ENCODE results near the gene NME4. TPM values are rescaled to one million over a fixed set of nuclear protein-coding genes. Genes with fewer than 3 reads are reported as not detected.
"Not testable (repeated sequence)": the region's sequence is repeated elsewhere in the genome, so short reads cannot be mapped to it uniquely, and the experiment has no call there.

Gene NME4
- polyA plus RNA-seq, 2 donors, result 40.3 to 41.9 TPM

DNA sequence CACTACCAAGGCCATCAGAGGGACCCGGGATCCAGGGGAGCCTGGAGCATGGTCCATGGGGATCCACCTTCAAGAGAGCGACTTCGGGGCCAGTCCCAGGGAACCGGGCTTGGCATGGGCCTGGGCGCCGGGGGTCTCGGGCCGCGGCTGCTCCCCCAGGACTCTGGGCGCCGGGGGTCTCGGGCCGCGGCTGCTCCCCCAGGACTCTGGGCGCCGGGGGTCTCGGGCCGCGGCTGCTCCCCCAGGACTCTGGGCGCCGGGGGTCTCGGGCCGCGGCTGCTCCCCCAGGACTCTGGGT lies 34.3 kb upstream of the NME4 start:
- 66 to 84% methylated on average over 14 to 24 of the region's 24 CpGs for WGBS, 2 donors
- peaks cover 0 to 12% of the 10 kb centered on the region in 2 donors for H3K36me3 ChIP-seq (ENCODE audit: control insufficient read depth in 2 of 2, insufficient read depth in 2 of 2, low read length in 1 of 2)
- H3K9me3 ChIP-seq (ENCODE audit: control insufficient read depth in 2 of 2, insufficient read depth in 1 of 2, low read depth in 1 of 2, low read length in 1 of 2); H3K27ac ChIP-seq (ENCODE audit: low read depth in 2 of 2, low read length in 1 of 2); H3K4me1 ChIP-seq (ENCODE audit: control insufficient read depth in 2 of 2, insufficient read depth in 2 of 2, low read length in 1 of 2); H3K4me3 ChIP-seq (ENCODE audit: low read depth in 1 of 2, low read length in 2 of 2); H3K27me3 ChIP-seq (ENCODE audit: control insufficient read depth in 1 of 2, insufficient read depth in 2 of 2, low read length in 2 of 2): not testable (repeated sequence)

DNA sequence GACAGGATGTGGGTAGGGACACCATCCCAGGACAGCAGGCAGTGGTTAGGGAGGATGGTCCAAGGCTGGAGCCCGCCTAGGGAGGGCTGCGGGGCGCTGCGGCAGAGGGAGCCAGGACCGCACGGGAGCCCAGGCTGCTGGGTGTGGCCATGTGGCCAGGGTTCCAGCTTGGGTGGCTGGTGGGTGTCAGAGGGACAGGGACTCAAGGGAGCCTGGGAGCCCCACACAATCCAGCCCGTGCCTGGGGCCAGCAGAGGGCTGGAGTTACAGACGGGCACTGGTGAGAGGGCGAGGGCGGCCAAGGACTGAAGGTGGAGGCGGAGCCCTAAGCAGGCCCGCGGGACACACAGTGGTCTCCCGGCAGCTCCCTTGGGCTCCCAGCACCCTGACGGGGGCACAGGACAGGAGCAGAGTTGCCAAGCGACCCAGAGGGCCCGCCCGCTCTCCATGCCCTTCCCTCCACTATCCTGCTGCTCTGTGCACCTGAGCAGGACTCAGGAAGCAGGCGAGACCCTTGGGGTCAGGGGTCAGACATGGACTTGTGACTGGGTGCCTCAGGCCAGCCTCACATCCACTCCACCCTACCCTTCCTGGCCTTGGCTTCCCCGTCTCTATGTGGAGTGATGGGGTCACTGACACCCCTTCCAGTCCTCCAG lies 33.8 kb upstream of the NME4 start:
- no peaks in the 10 kb centered on the region for H3K9me3 ChIP-seq (ENCODE audit: control insufficient read depth in 2 of 2, insufficient read depth in 1 of 2, low read depth in 1 of 2, low read length in 1 of 2)
- 43 to 52% methylated on average over 18 to 20 of the region's 20 CpGs for WGBS, 2 donors
- peaks cover 0 to 18% of the 10 kb centered on the region in 2 donors for H3K36me3 ChIP-seq (ENCODE audit: control insufficient read depth in 2 of 2, insufficient read depth in 2 of 2, low read length in 1 of 2)
- no peak overlapping the region for H3K4me3 ChIP-seq (ENCODE audit: low read depth in 1 of 2, low read length in 2 of 2)
- no peak overlapping the region for H3K27ac ChIP-seq (ENCODE audit: low read depth in 2 of 2, low read length in 1 of 2)
- peaks cover 0 to 4% of the 10 kb centered on the region in 2 donors for H3K4me1 ChIP-seq (ENCODE audit: control insufficient read depth in 2 of 2, insufficient read depth in 2 of 2, low read length in 1 of 2)
- H3K27me3 ChIP-seq (ENCODE audit: control insufficient read depth in 1 of 2, insufficient read depth in 2 of 2, low read length in 2 of 2), result no peaks in the 10 kb centered on the region

DNA sequence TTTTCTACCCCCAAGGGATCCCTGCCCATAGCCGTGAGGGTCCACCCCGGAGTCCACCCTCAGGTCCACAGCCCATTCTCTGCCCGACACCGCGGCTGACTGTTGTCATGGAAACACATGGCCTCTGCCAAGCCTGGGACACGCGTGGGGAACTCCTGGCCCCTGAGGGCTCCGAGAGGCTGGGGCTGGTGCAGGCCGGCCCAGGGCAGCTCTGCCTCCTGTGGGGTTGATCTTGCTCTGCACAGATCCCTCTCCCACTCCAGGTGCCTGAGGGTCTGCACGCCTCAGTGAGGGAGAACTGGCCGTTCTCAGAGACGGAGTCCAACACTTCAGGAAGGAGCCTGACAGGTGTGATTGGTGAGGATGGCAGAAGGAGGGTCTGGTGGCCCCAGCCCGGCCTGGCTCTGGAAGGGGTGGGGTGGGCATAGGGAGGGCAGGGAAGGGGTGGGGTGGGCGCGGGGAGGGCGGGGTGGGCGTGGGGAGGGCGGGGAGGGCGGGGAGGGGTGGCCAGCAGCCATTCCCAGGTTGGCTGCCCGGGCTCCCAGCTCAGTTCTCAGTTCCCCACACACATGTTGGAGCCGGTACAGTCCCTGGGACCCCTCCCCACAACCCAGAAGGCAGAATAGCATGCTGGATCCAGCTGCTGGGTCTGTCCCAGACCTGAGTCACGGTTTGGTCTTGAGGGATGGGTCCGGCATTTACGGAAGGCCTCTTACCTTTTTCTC lies 33.1 kb upstream of the NME4 start:
- Histone ChIP-seq H3K9me3 (ENCODE audit: control insufficient read depth in 2 of 2, insufficient read depth in 1 of 2, low read depth in 1 of 2, low read length in 1 of 2) (no peaks in the 10 kb centered on the region), H3K4me3 (ENCODE audit: low read depth in 1 of 2, low read length in 2 of 2) (no peak overlapping the region), H3K27me3 (ENCODE audit: control insufficient read depth in 1 of 2, insufficient read depth in 2 of 2, low read length in 2 of 2) (no peaks in the 10 kb centered on the region), H3K4me1 (ENCODE audit: control insufficient read depth in 2 of 2, insufficient read depth in 2 of 2, low read length in 1 of 2) (peaks cover 0 to 4% of the 10 kb centered on the region in 2 donors), H3K27ac (ENCODE audit: low read depth in 2 of 2, low read length in 1 of 2) (no peak overlapping the region), H3K36me3 (ENCODE audit: control insufficient read depth in 2 of 2, insufficient read depth in 2 of 2, low read length in 1 of 2) (peaks cover 3 to 25% of the 10 kb centered on the region in 2 donors)
- 25 to 28% methylated on average over 18 to 19 of the region's 24 CpGs for WGBS, 2 donors

DNA sequence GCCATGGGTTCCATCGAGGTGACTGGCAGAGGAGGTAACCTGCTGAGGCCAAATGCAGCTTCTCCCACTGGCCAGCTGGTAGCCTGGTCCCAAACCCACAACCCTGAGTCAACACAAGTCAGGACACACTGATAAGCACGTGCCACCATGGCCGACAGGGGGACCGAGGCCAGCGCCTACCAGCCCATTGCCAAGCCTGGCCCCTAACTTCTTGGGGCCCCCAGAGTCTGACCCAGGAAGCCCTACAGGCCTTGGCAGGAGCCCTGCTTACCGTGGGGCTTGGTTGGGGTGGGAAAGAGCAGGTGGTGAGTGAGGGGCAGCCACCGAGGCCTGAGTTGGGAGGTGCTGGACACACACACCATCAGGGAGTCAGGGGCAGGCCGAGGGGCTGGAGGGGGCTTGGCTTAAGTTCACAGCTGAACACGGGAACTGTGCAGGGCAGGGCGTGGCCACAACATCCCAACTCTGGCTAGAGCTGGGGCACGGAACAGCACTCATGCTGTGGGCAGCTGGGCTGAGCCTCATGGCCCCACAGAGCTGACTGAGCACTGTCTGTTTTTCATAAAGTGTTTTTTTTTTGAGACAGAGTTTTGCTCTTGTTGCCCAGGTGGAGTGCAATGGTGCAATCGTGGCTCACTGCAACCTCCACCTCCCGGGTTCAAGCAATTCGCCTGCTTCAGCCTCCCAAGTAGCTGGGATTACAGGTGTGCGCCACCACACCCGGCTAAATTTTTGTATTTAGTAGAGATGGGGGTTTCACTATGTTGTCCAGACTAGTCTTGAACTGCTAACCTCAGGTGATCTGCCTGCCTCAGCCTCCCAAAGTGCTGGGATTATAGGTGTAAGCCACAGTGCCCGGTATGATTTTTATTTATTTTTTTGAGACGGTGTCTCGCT lies 32.2 kb upstream of the NME4 start:
- Histone ChIP-seq H3K4me1 (ENCODE audit: control insufficient read depth in 2 of 2, insufficient read depth in 2 of 2, low read length in 1 of 2) (peaks cover 0 to 4% of the 10 kb centered on the region in 2 donors), H3K4me3 (ENCODE audit: low read depth in 1 of 2, low read length in 2 of 2) (no peak overlapping the region), H3K27ac (ENCODE audit: low read depth in 2 of 2, low read length in 1 of 2) (no peak overlapping the region), H3K9me3 (ENCODE audit: control insufficient read depth in 2 of 2, insufficient read depth in 1 of 2, low read depth in 1 of 2, low read length in 1 of 2) (no peaks in the 10 kb centered on the region), H3K36me3 (ENCODE audit: control insufficient read depth in 2 of 2, insufficient read depth in 2 of 2, low read length in 1 of 2) (peaks cover 3 to 28% of the 10 kb centered on the region in 2 donors), H3K27me3 (ENCODE audit: control insufficient read depth in 1 of 2, insufficient read depth in 2 of 2, low read length in 2 of 2) (no peaks in the 10 kb centered on the region)
- 54 to 60% methylated on average over 19 of the region's 19 CpGs for WGBS, 2 donors

DNA sequence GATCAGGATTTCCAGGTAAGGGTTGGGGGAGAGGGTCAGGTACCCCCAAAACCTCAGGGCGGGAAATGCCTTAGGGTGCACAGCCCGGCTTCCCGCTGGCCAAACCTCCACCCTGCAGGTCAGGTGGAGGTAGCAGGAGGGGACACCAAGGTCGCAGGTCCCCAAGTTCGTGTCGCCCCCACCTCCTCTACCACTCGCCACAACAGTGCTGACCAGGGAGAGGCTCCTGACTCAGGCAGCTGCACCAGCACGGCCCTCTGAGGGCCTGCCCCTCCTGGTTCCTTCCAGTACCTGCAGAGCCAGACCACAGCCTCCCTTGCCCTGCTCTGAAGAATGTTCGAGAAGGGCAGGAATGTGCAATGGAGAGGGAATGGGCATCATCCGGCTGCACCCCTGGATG lies 30.5 kb upstream of the NME4 start:
- H3K4me1 ChIP-seq (ENCODE audit: control insufficient read depth in 2 of 2, insufficient read depth in 2 of 2, low read length in 1 of 2), result peaks cover 0 to 7% of the 10 kb centered on the region in 2 donors
- no peaks in the 10 kb centered on the region for H3K9me3 ChIP-seq (ENCODE audit: control insufficient read depth in 2 of 2, insufficient read depth in 1 of 2, low read depth in 1 of 2, low read length in 1 of 2)
- WGBS, 2 donors, result 87 to 93% methylated on average over 10 of the region's 10 CpGs
- H3K36me3 ChIP-seq (ENCODE audit: control insufficient read depth in 2 of 2, insufficient read depth in 2 of 2, low read length in 1 of 2), result peaks cover 3 to 28% of the 10 kb centered on the region in 2 donors
- H3K27me3 ChIP-seq (ENCODE audit: control insufficient read depth in 1 of 2, insufficient read depth in 2 of 2, low read length in 2 of 2), result no peaks in the 10 kb centered on the region
- H3K27ac ChIP-seq (ENCODE audit: low read depth in 2 of 2, low read length in 1 of 2), result no peak overlapping the region
- H3K4me3 ChIP-seq (ENCODE audit: low read depth in 1 of 2, low read length in 2 of 2), result no peak overlapping the region

DNA sequence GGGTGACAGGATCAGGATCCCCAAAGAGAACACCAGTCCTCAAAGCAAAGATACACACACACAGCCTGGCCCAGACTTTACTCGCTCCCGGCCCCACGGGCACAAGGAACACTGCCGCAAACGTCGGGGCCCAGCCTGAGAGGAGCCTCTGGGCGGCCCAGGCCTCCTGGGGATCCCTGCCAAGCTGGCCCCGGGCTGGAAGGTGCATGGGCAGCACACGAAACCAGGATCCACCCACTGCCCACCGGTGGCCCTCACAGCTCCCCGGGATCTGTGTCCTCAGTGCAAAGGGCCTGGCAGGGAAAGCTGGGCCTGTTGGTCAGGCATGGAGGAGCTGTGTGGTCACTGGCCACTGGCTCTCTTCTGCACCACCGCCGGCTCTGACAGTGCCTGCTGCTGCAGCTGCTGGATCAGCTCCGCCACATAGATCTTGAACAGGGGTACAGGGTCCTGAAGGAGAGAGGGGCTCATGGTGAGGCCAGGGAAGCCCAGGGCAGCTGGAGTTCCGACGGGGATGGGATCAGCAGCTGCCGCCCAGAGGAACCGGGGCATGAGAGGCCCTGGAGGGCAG lies 29.6 kb upstream of the NME4 start:
- Histone ChIP-seq H3K27ac (ENCODE audit: low read depth in 2 of 2, low read length in 1 of 2) (no peak overlapping the region), H3K27me3 (ENCODE audit: control insufficient read depth in 1 of 2, insufficient read depth in 2 of 2, low read length in 2 of 2) (no peaks in the 10 kb centered on the region), H3K4me1 (ENCODE audit: control insufficient read depth in 2 of 2, insufficient read depth in 2 of 2, low read length in 1 of 2) (peaks cover 0 to 3% of the 10 kb centered on the region in 2 donors), H3K4me3 (ENCODE audit: low read depth in 1 of 2, low read length in 2 of 2) (no peak overlapping the region), H3K9me3 (ENCODE audit: control insufficient read depth in 2 of 2, insufficient read depth in 1 of 2, low read depth in 1 of 2, low read length in 1 of 2) (no peaks in the 10 kb centered on the region), H3K36me3 (ENCODE audit: control insufficient read depth in 2 of 2, insufficient read depth in 2 of 2, low read length in 1 of 2) (peaks cover 3 to 35% of the 10 kb centered on the region in 2 donors)
- 91 to 96% methylated on average over 18 of the region's 18 CpGs for WGBS, 2 donors

DNA sequence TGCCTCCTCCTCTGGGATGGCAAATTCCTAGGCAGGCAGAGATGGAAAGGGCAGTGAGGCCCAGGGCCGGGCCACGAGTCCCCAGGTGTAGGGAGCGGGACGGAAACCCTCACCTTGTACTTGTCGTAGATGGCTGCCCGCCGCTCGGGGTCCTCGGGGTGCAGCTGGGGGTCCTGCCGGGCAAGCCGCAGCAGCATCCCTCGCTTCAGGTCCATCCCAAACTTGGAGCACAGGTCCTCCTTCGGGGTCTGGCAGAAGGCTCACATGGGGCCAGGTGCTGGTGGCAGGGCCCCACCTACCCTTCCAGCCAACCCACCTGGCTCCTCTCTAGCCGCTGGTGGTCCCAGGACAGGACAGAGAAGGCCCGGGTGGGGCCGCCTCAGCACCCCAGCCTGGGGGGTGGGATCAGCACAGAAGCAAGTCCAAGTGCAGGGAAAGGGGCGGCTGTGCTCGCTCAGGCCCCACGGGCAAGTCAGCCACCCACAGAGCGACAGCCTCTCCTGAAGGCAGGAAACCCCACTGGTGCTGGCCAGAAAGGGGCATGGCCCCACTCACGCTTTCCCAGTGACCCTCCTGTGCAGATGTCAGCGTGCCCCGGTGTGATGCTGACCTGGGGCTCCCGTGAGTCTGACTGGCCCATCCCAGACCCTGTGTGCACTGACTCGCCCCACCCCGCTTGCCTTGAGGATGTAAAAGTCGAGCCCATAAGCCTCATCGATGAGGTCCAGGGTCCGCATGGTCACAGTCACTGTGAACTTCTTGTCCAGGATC lies 28.4 kb upstream of the NME4 start:
- 94% methylated on average over 29 of the region's 29 CpGs for WGBS, 2 donors

DNA sequence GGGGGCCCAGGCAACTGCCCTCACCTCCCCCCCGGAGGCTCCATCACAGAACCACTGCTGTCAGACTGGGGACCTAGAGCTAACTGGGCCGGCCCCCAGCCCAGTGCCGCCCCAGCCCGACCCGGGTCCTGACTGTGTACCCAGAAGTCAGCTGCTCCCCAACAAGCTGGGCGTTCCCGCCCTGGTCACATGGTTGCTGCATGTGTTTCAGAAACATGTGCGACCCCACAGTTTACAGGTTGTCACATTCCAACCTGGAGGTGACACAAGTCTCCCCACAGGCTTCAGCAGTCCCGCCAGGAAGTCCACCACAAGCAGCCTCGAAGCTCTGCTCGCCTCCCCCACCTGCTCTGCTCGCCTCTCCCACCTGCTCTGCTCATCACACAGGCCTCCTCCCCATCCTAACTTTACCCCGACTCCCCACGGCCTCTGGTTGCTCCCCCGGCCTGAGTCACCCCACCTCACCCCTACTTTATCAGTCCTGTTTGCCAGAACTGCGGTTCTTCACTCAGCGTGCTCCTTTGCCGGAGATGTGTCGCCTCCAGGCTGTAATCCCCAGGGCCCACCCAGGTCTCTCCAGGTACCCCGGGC lies 27.6 kb upstream of the NME4 start:
- 70 to 78% methylated on average over 20 of the region's 20 CpGs for WGBS, 2 donors
- Histone ChIP-seq H3K27ac (ENCODE audit: low read depth in 2 of 2, low read length in 1 of 2) (no peak overlapping the region), H3K36me3 (ENCODE audit: control insufficient read depth in 2 of 2, insufficient read depth in 2 of 2, low read length in 1 of 2) (peaks cover 3 to 51% of the 10 kb centered on the region in 2 donors), H3K9me3 (ENCODE audit: control insufficient read depth in 2 of 2, insufficient read depth in 1 of 2, low read depth in 1 of 2, low read length in 1 of 2) (no peaks in the 10 kb centered on the region), H3K27me3 (ENCODE audit: control insufficient read depth in 1 of 2, insufficient read depth in 2 of 2, low read length in 2 of 2) (no peaks in the 10 kb centered on the region), H3K4me3 (ENCODE audit: low read depth in 1 of 2, low read length in 2 of 2) (no peak overlapping the region), H3K4me1 (ENCODE audit: control insufficient read depth in 2 of 2, insufficient read depth in 2 of 2, low read length in 1 of 2) (peaks cover 0 to 3% of the 10 kb centered on the region in 2 donors)

More for the DNA sequence above, 28.4 kb upstream of the NME4 start:
- Histone ChIP-seq H3K36me3 (ENCODE audit: control insufficient read depth in 2 of 2, insufficient read depth in 2 of 2, low read length in 1 of 2) (peaks cover 3 to 43% of the 10 kb centered on the region in 2 donors), H3K4me1 (ENCODE audit: control insufficient read depth in 2 of 2, insufficient read depth in 2 of 2, low read length in 1 of 2) (peaks cover 0 to 3% of the 10 kb centered on the region in 2 donors), H3K27ac (ENCODE audit: low read depth in 2 of 2, low read length in 1 of 2) (no peak overlapping the region), H3K4me3 (ENCODE audit: low read depth in 1 of 2, low read length in 2 of 2) (no peak overlapping the region), H3K9me3 (ENCODE audit: control insufficient read depth in 2 of 2, insufficient read depth in 1 of 2, low read depth in 1 of 2, low read length in 1 of 2) (no peaks in the 10 kb centered on the region), H3K27me3 (ENCODE audit: control insufficient read depth in 1 of 2, insufficient read depth in 2 of 2, low read length in 2 of 2) (no peaks in the 10 kb centered on the region)
